SH-SY5Y (cell line): ENCODE measurements around the gene REC114.

Source experiments
- GATA2 ChIP-seq: IDR thresholded peaks from 2 replicates; pipeline ENCODE4 v1.6.1; 2011; ENCODE audit warnings: mild to moderate bottlenecking, low read depth, low read length
- GATA3 ChIP-seq: IDR thresholded peaks from 2 replicates; pipeline ENCODE4 v1.6.1; 2011; ENCODE audit warnings: low read depth, mild to moderate bottlenecking, low read length, moderate library complexity

DNA sequence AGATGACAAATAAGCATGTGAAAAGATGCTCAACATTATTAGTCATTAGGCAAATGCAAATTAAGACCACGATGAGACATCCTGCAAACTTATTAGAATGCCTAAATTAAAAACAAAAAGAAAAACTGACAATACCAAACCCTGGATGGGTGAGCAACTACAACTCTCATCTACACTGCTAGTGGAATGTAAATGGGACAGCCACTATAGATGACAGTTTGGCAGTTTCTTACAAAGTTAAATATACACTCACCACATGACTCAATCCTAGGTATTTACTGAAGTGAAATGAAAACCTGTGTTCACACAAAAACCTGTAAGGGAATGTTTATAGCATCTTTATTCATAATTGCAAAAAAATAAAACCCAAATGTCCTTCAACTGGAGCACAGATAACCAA lies 115.6 kb downstream of the REC114 start:
- TF ChIP-seq GATA3 = no peak
- no peak for TF ChIP-seq GATA2
